HG03378 (cell line): Measurements from ENCODE around the gene ANKS6.

Source experiments
- ATAC-seq: cut with Tn5 transposase; IDR thresholded peaks from one replicate; pipeline ENCODE4 v1.9.1; 2021; ENCODE audit warnings: mild to moderate bottlenecking, moderate library complexity; ENCODE audit not compliant: unreplicated experiment

ANKS6 gene

GRCh38 chr9:98742325-98743280 is 53.8 kb downstream of the ANKS6 start:
- no peak for ATAC-seq

DNA sequence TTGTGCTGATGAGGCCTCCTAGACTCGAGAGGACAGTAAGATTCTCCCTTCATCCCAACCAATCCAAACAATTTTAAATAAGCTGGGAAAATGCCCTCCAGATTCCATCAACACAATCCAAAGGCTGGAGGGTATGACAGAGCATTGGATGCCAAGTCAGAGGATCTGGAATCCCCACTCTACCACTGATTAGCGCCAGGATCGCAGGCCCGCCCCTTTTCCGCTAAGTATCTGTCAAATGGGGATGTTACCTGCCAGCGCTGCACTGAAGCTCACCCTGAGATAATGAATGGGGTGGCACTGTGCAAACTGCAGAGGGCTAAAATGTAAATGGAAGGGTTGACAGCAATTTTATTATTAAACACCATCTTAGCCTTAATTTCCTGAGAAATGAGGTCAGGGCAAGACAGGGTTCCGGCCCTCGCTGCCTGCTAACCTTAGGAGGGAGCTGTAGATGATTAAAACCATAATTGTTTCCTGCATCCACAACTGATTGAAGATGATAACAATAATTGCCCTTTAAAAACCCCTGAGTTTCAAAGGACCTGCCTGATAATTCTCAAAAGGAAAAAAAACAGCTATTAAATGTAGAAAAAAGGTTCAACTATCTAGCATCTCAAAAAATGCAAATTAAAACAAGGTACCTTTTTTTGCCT is 56.0 kb downstream of the ANKS6 start:
- no peak for ATAC-seq

DNA sequence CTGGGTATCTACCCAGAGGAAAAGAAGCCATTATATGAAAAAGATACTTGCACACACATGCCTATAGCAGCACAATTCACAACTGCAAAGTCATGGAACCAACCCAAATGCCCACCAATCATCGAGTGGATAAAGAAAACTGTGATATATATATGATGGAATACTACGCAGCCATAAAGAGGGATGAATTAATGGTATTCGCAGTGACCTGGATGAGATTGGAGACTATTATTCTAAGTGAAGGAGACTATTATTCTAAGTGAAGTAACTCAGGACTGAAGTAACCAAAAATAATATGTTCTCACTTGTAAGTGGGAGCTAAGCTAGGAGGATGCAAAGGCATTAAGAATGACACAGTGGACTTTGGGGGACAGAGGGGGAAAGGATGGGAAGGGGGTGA is 57.6 kb downstream of the ANKS6 start:
- no peak for ATAC-seq

GRCh38 chr9:98736226-98736625 is 60.1 kb downstream of the ANKS6 start:
- no peak for ATAC-seq

DNA sequence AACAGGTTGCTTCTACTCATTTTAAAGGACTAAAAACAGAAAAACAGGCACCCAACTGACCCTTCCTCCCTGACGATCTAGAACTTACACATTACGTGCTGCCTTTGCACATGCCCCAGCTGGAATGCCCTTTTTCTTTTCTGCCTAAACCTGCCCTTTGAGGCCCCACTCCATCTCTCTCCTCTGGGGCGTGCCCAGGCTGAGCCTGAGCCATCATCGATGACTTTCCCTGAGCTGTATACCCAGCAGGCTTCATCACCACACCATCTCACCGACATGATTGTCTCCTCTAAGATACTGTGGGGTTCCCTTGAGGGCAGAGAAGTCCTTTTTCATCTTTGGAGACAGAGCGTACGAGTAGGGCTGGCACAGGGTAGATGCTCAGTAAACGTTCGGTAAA is 63.6 kb downstream of the ANKS6 start:
- ATAC-seq = no peak

DNA sequence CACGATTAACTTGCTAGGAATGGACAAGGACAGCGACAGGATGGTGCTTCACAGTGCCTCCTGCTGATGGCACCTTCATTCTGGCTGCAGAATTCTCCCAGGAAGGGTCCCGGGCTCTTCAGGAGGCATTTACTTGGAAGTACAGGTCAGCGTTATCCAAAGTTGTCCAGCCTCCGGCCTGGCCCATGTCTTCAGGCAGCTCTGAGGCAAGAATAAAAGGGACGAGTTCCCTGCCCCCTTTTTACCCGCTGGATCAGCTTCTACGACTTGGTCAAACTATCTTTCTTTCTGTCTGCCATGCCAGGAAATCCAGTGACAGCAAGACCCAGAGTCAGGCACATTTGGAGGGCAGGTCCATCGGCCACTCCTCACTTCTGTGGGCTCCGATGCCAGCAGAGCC is 64.3 kb downstream of the ANKS6 start:
- ATAC-seq = no peak

- no peak for ATAC-seq
Measured at GRCh38 chr9:98730871-98731270, 65.5 kb downstream of the ANKS6 start.

- ATAC-seq = no peak
Measured at GRCh38 chr9:98728500-98728899, 67.9 kb downstream of the ANKS6 start.

- ATAC-seq = no peak
Measured at GRCh38 chr9:98727428-98727827, 68.9 kb downstream of the ANKS6 start.

DNA sequence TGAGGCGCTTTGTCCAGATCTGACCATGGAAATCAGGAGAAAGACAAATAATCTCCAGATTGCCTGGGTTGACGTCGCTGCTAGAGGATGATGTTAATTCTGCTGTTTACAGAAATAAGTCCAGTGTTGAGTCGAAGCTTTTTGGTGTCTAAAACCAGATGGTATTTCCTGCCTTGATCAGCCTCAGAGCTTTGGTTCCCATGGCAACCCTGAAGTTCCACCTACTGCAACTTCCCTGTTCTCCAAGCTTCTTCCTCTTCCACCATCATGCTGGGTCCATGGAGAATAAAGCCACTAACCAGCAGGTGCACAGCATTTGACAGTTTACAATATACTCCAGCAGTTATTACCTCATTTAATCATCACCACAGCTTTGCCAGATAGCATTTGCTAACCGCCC is 69.6 kb downstream of the ANKS6 start:
- no peak for ATAC-seq

DNA sequence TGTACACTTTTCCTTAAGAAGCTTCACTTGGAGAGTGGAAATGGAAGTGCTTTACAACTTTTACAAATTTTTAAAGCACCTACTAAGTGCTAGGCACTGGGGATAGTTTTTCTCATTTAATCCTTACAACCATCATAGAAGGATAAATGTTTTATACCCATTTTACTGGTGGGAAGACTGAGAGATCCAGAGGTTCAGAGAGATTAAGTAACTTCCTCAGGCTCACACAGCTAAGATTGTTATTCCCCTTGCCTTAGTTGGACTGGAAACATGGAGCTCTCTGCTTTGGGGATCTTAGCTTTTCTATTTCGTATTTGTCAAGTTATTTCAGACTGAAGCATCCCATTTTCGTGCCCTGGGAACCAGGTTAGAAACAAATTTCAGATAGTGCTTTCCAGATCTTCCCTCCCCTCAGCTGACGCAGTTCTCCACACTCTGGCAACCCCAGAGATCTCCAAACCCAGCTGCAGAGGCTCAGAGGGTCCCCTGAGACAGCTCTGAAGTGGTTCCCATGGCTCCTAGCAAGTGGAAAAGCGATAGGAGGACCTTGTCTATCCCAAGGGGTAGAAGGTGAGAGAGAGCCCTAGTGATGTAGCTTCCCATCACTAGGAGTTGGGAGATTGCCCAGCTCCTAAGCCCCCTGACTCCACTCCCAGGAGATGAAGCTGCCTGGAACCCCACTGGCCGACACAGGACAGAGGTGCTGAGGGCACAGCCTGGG is 71.4 kb downstream of the ANKS6 start:
- ATAC-seq = no peak

DNA sequence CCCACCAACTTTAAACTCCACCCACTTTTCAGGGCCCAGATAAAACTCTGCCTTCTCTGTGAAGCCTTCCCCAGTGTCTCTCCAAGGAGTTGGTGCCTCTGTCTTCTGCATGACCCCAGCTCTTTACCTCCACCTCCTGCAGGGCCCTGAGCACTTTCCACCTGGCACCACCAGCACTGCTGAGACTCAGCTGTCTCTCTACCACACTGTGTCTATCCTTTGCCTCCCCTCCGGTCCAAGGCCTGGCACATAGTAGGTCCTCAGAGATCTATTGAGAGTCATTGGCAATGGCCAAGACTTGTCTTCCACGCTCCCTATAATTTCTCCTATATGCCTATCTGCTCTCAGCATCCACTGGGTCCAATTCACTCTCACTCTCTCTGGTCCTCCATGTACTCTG is 74.7 kb downstream of the ANKS6 start:
- ATAC-seq = no peak

GRCh38 chr9:98720402-98720801 is 76.0 kb downstream of the ANKS6 start:
- no peak for ATAC-seq

GRCh38 chr9:98719055-98719454 is 77.3 kb downstream of the ANKS6 start:
- no peak for ATAC-seq

GRCh38 chr9:98714833-98715232 is 81.5 kb downstream of the ANKS6 start:
- ATAC-seq = no peak

DNA sequence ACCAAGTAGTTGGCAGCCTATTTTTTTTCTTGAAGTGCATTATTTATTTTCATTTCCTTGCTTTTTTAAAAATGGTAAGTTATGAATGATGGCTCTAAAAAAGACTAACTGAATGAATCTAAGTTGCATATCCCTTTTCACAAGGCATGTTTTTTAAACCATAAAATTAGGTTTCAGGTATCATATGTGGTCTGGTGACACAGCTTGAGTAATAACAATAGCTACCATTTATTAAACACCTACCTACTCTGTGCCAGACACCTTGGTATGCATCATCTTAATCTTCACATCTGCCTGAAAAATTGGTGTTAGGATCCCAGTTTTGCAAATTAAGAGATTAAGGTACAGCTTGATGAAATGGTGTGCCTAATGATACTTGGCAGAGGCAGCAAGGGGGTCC is 83.4 kb downstream of the ANKS6 start:
- ATAC-seq = no peak

DNA sequence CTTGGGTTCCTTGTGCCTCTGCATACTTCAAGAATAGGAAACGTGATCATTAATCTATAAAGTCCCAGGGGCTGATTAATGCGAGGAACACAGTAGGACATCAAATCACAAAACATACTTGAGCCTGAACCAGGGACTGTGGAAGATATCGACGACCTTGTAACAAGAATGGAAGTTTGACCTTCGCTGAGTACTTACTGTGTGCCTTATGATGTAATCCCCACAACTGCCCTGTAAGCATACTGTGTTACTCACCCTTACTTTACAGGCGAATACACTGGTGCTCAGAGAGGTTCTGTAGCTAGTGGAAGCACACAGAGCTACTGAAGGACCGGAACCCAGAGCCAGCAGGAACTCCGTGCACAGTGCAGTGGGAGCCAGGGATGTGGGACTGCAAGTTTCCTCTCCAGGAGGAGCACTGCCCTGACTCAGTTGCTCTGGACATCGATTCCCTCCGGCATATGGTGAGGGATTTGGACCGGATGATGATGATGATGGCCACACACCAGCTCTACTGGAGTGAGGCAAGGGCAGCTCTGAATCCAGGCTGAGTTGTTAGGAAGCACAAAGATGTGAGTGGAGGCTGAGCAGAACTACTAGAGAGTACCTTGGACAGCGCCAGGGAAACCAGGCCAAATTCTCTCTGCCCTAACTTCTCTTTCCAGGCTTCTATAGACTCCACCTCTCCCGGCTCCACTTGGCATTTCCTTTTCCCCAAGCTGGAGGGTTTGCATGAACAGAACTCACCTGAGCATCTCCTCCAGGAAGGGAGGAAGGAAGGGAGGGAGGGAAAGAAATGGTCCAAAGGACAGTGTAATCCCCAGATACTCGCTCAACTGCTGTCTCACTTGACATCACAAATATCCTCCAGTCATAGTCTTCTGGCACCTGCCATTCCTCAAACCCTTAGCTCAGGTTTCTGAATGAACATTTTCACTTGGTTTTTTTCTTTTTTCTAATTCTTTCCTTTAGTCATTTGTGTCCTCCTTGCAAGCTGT is 86.1 kb downstream of the ANKS6 start:
- no peak for ATAC-seq

- ATAC-seq = no peak
Measured at GRCh38 chr9:98708933-98709911, 87.1 kb downstream of the ANKS6 start, which contains the start of gene GABBR2. GABBR2 (minus strand) TSS chr9:98708935; CDS start chr9:98708737, 198 bp downstream.
